B cell (primary cell): ENCODE measurements around the gene FSIP1.

ENCODE experiments used
- CTCF ChIP-seq: fragments of 200-600 bp; IDR thresholded peaks from one replicate; pipeline ENCODE4 v1.8.0; 2022; ENCODE audit warnings: antibody characterized with exemption, mild to moderate bottlenecking
- EZH2 ChIP-seq: IDR thresholded peaks from 2 replicates; pipeline ENCODE4 v1.6.1; 2012; ENCODE audit warnings: borderline replicate concordance, low read depth, mild to moderate bottlenecking, moderate library complexity, low read length; ENCODE audit not compliant: insufficient read depth, poor library complexity, severe bottlenecking

GRCh38 chr15:39593071-39593655 is 189.5 kb downstream of the FSIP1 start:
- TF ChIP-seq CTCF (no peak), EZH2 (no peak)
